Measurements from ENCODE around the gene LGMN. TPM values are rescaled to one million over a fixed set of nuclear protein-coding genes. Genes with fewer than 3 reads are reported as not detected.

LGMN gene
- total and polyA plus RNA-seq, 2 of the 8 experiments (the other 6 are each of a cell fraction or from before 2014, with no cell fraction given), result 57.4 to 83.4 TPM

- no peak overlapping the region for H2BK15ac ChIP-seq (ENCODE audit: low read length)
- H3K14ac ChIP-seq (ENCODE audit: insufficient read length), result no peak overlapping the region
- H2BK5ac ChIP-seq (ENCODE audit: low read depth, low read length), result no peak overlapping the region
- FAIRE-seq, result no peak
- no peaks in the 10 kb centered on the region for H3K9me3 ChIP-seq (ENCODE audit: insufficient read depth in 2 of 2, low read depth in 1 of 2, low read length in 1 of 2)
- H3K4me2 ChIP-seq (ENCODE audit: insufficient read depth in 1 of 2, low read depth in 2 of 2, low read length in 2 of 2), result no peak overlapping the region
- DNase-seq (ENCODE audit: low read depth in 1 of 2, low spot score in 2 of 2), result no peak
- no peaks in the 10 kb centered on the region for H3K79me1 ChIP-seq (ENCODE audit: low read depth, low read length)
- peaks cover 0 to 4% of the 10 kb centered on the region in 2 experiments for H4K20me1 ChIP-seq (replicated peaks in 1 of 2; ENCODE audit: control insufficient read depth in 1 of 2, insufficient read depth in 2 of 2, low read length in 2 of 2)
- H3K27me3 ChIP-seq (replicated peaks in 1 of 4; ENCODE audit: control insufficient read depth in 3 of 4, extremely low read depth in 1 of 4, insufficient read depth in 3 of 4, low read length in 3 of 4), result no peaks in the 10 kb centered on the region
- no peak overlapping the region for H2BK120ac ChIP-seq (replicated peaks; ENCODE audit: low read depth, low read length)
- ChIA-PET CTCF (ENCODE audit: partially characterized antibody) (interaction anchor here (0.8 to 4.0 kb wide), 10 partner anchors 10 to 219 kb away, joined by 3 to 13 read pairs (median 4); no protein-coding TSS in a partner anchor), POLR2A (ENCODE audit: partially characterized antibody) (no interaction called here)
- H3K4ac ChIP-seq (replicated peaks; ENCODE audit: insufficient read length, low read depth, low read length), result no peak overlapping the region
- 80% methylated on average over 6 of the region's 6 CpGs; no CpG with 5 or more reads in 1 of the 2 experiments for WGBS, 2 experiments (ENCODE audit: extremely low coverage in 1 of 2, insufficient coverage in 1 of 2, insufficient read length in 1 of 2, insufficient replicate concordance in 2 of 2, low coverage in 1 of 2, low lambda C conversion rate in 2 of 2, missing lambda C conversion rate in 1 of 2)
- H4K91ac ChIP-seq (replicated peaks; ENCODE audit: insufficient read length, low read length), result no peak overlapping the region
- H3K23ac ChIP-seq (ENCODE audit: insufficient read length), result no peak overlapping the region
- H3K23me2 ChIP-seq (ENCODE audit: low read depth, low read length), result peaks cover 11% of the 10 kb centered on the region; the same call in 1 of the 2 replicates
- H3K9ac ChIP-seq (replicated peaks in 1 of 4; ENCODE audit: extremely low read depth in 1 of 4, low read depth in 3 of 4, low read length in 3 of 4), result no peak overlapping the region
- no peak overlapping the region for H2AFZ ChIP-seq (ENCODE audit: low read length)
- no peak overlapping the region for H3K18ac ChIP-seq (ENCODE audit: extremely low read depth, low read length)
- H4K5ac ChIP-seq (ENCODE audit: insufficient read length, low read depth, low read length), result no peak overlapping the region
- TF ChIP-seq SUZ12 (IDR thresholded peaks at IDR 0.05; ENCODE audit: low read length) (no peak), BRCA1 (IDR thresholded peaks at IDR 0.05; ENCODE audit: low read depth, low read length) (no peak), BCL11A (IDR thresholded peaks at IDR 0.05; ENCODE audit: low read depth in 2 of 2, low read length in 2 of 2) (no peak), POLR2A (IDR thresholded peaks at IDR 0.05; ENCODE audit: control extremely low read depth in 1 of 2, low read depth in 2 of 2, low read length in 2 of 2) (no peak), YY1 (IDR thresholded peaks at IDR 0.05; ENCODE audit: low read depth, low read length) (no peak), KDM4A (IDR thresholded peaks at IDR 0.05; ENCODE audit: low read depth, low read length, severe bottlenecking) (no peak), RBBP5 (IDR thresholded peaks at IDR 0.05; ENCODE audit: borderline replicate concordance, low read depth, low read length) (no peak), ASH2L (IDR thresholded peaks at IDR 0.05; ENCODE audit: low read length) (no peak), JUN (IDR thresholded peaks at IDR 0.05; ENCODE audit: low read depth, low read length) (no peak), SRF (IDR thresholded peaks at IDR 0.05; ENCODE audit: low read depth, low read length) (no peak), SAP30 (IDR thresholded peaks at IDR 0.05; ENCODE audit: insufficient read depth, insufficient replicate concordance, low read length) (no peak), GABPA (IDR thresholded peaks at IDR 0.05; ENCODE audit: borderline replicate concordance, insufficient read depth, low read length) (no peak), PHF8 (conservative IDR thresholded peaks at IDR 0.05; ENCODE audit: low read depth, low read length) (no peak)
- no peak overlapping the region for H2BK12ac ChIP-seq (ENCODE audit: low read depth, low read length)
- H2AK5ac ChIP-seq (ENCODE audit: low read depth, low read length), result no peak overlapping the region
- H4K8ac ChIP-seq (ENCODE audit: extremely low read depth, insufficient read depth, low read length), result no peak overlapping the region; the same call in 1 of the 2 replicates
- H3K27ac ChIP-seq (ENCODE audit: low read depth, low read length), result no peak overlapping the region
- no peak overlapping the region for H3K56ac ChIP-seq (replicated peaks; ENCODE audit: insufficient read length, low read depth, low read length)
- H3K79me2 ChIP-seq (ENCODE audit: control insufficient read depth in 1 of 2, insufficient read depth in 2 of 2, low read length in 2 of 2), result no peaks in the 10 kb centered on the region
- no peaks in the 10 kb centered on the region; a peak in 1 of 7 replicates for H3K4me1 ChIP-seq (replicated peaks in 1 of 4; ENCODE audit: control insufficient read depth in 3 of 4, insufficient read depth in 4 of 4, low read length in 3 of 4)
- H2BK20ac ChIP-seq (ENCODE audit: low read length), result no peak overlapping the region
- H3K4me3 ChIP-seq (ENCODE audit: extremely low read depth in 1 of 4, insufficient read depth in 2 of 4, low read depth in 3 of 4, low read length in 4 of 4), result no peak overlapping the region
- H3K36me3 ChIP-seq (ENCODE audit: control insufficient read depth in 2 of 4, insufficient read depth in 4 of 4, low read length in 3 of 4), result no peaks in the 10 kb centered on the region
Observed at GRCh38 chr14:92675421-92675820, 73.0 kb downstream of the LGMN start.

Measured in H1 (cell line).